ENCODE data around the gene PIH1D2.
"Not testable (repeated sequence)": the region's sequence is repeated elsewhere in the genome, so short reads cannot be mapped to it uniquely, and the experiment has no call there.

DNA sequence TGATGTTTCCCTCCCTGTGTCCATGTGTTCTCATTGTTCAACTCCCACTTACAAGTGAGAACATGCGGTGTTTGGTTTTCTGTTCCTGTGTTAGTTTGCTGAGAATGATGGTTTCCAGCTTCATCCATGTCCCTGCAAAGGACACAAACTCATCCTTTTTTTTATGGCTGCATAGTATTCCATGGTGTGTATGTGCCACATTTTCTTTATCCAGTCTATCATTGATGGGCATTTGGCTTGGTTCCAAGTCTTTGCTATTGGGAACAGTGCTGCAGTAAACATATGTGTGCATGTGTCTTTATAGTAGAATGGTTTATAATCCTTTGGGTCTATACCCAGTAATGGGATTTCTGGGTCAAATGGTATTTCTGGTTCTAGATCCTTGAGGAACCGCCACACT, 27.2 kb downstream of the PIH1D2 start:
- not testable (repeated sequence) for TF ChIP-seq POLR2A, CTCF (IDR thresholded peaks at IDR 0.05)

All from uterus (tissue), 2 donors.